Muscle layer of duodenum (tissue), 2 donors: ENCODE results near the gene NCR2.

Experiments
- H3K27ac ChIP-seq: one replicate; pipeline ENCODE4 v1.7.0; 2013; ENCODE audit warnings: mild to moderate bottlenecking, low read length
- H3K27me3 ChIP-seq: one replicate; pipeline ENCODE4 v1.7.0; 2013; ENCODE audit warnings: low read depth, mild to moderate bottlenecking, control low read depth, low read length
- H3K36me3 ChIP-seq, 2 donors: one replicate each; pipeline ENCODE4 v1.7.0; 2013; ENCODE audit warnings: low read length in 2 of 2, control low read depth in 1 of 2, mild to moderate bottlenecking in 1 of 2; ENCODE audit not compliant: insufficient read depth in 2 of 2, control insufficient read depth in 1 of 2
- H3K4me1 ChIP-seq, 2 donors: one replicate each; pipeline ENCODE4 v1.7.0; 2013; ENCODE audit warnings: low read length in 2 of 2, mild to moderate bottlenecking in 2 of 2, control low read depth in 1 of 2, moderate library complexity in 1 of 2; ENCODE audit not compliant: insufficient read depth in 2 of 2, control insufficient read depth in 1 of 2
- H3K4me3 ChIP-seq, 2 donors: one replicate each; pipeline ENCODE4 v1.7.0; 2013; ENCODE audit warnings: low read length in 2 of 2, low read depth in 1 of 2, mild to moderate bottlenecking in 1 of 2
- H3K9me3 ChIP-seq, 2 donors: one replicate each; pipeline ENCODE4 v1.7.0; 2013; ENCODE audit warnings: low read length in 2 of 2, control low read depth in 1 of 2, mild to moderate bottlenecking in 1 of 2; ENCODE audit not compliant: control insufficient read depth in 1 of 2
- donor health status: healthy.

Gene NCR2

GRCh38 chr6:41332241-41332640 is 3.2 kb upstream of the NCR2 start:
- Histone ChIP-seq H3K27me3 (no peaks in the 10 kb centered on the region), H3K27ac (no peak overlapping the region), H3K9me3 (no peaks in the 10 kb centered on the region), H3K4me1 (no peaks in the 10 kb centered on the region), H3K4me3 (no peak overlapping the region), H3K36me3 (no peaks in the 10 kb centered on the region)

DNA sequence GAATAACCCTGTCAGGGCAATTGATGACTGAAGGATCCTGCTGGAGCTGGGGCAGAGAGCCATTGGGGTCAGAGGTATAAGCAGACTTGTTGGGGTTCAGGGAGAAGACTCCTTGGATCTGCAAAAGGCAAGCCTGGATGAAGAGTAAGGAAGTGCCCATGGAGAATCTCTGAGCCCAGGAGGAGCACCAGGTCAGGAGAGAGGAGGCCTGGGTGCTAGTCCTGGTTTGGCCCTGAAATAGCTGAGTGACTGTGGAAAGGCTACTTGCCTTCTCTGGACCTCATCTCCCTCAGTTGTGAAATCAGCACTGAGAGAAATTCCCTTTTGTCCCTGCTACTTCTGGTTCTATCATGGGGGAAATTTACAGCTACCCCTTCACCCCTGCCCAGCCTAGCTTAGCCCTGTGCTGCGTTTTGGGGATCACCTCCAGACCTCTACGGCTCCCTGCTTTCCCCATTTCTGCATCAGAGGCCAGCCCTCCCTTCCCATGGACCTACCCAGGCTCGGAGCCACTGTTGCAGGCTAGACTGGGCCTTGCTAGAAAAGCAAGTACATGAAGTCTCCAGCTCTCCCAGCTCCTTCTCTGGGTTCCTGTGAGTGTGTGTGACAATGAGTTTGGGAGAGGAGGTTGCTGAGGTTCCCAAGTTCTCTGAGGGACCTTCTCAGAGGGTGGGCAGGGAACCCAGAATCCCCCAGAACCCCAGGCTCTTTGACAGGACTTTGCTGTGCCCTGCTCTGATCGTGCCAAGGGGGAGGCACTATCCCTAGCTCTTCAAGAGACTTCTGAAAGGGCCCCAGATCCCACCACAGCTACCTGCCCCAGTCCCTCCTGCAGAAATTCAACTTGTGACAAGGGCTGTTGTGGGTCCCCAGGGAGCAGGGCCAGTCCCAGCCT is 2.3 kb upstream of the NCR2 start:
- Histone ChIP-seq H3K36me3 (no peaks in the 10 kb centered on the region), H3K27me3 (no peaks in the 10 kb centered on the region), H3K27ac (no peak overlapping the region), H3K9me3 (no peaks in the 10 kb centered on the region), H3K4me1 (no peaks in the 10 kb centered on the region), H3K4me3 (no peak overlapping the region)

GRCh38 chr6:41334482-41335040 is 847 bp upstream of the NCR2 start:
- Histone ChIP-seq H3K27me3 (no peaks in the 10 kb centered on the region), H3K27ac (no peak overlapping the region), H3K4me3 (no peak overlapping the region), H3K36me3 (no peaks in the 10 kb centered on the region), H3K4me1 (no peaks in the 10 kb centered on the region), H3K9me3 (no peaks in the 10 kb centered on the region)

DNA sequence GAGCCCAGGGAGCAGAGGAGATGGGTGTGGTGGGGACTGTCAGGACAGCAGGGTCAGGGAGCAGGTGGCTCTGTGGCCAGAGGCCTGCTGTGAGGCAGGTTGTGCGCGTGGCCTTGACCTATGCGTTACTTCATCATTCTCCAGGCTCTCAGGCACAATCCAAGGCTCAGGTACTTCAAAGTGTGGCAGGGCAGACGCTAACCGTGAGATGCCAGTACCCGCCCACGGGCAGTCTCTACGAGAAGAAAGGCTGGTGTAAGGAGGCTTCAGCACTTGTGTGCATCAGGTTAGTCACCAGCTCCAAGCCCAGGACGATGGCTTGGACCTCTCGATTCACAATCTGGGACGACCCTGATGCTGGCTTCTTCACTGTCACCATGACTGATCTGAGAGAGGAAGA is 535 bp downstream of the NCR2 start:
- no peaks in the 10 kb centered on the region for H3K4me1 ChIP-seq
- no peak overlapping the region for H3K27ac ChIP-seq
- H3K36me3 ChIP-seq: no peaks in the 10 kb centered on the region
- H3K4me3 ChIP-seq: no peak overlapping the region
- no peaks in the 10 kb centered on the region for H3K27me3 ChIP-seq
- H3K9me3 ChIP-seq: no peaks in the 10 kb centered on the region

- H3K27me3 ChIP-seq: no peaks in the 10 kb centered on the region
- no peak overlapping the region for H3K27ac ChIP-seq
- H3K4me1 ChIP-seq: no peaks in the 10 kb centered on the region
- no peaks in the 10 kb centered on the region for H3K36me3 ChIP-seq
- no peaks in the 10 kb centered on the region for H3K9me3 ChIP-seq
- no peak overlapping the region for H3K4me3 ChIP-seq
Measured at GRCh38 chr6:41336824-41337223, 1.4 kb downstream of the NCR2 start.

DNA sequence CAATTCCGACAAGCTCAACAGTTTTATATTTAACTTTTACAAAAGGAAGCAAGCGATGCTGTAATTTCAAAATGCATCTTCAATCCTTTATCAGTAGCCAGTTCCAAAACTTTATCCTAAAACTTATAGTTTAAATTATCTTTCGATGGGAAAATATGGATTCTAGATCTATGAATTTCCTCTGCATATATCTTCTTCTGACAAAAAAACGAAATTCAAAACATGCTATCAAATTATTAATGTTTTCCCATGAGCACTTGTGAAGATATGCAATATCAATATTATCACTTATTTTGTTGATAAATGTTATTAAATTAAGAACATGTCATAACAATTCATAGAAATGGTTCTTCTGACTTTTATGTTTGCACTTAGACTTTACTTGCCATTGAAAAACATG is 2.3 kb downstream of the NCR2 start:
- Histone ChIP-seq H3K9me3 (no peaks in the 10 kb centered on the region), H3K4me3 (no peak overlapping the region), H3K27me3 (no peaks in the 10 kb centered on the region)

DNA sequence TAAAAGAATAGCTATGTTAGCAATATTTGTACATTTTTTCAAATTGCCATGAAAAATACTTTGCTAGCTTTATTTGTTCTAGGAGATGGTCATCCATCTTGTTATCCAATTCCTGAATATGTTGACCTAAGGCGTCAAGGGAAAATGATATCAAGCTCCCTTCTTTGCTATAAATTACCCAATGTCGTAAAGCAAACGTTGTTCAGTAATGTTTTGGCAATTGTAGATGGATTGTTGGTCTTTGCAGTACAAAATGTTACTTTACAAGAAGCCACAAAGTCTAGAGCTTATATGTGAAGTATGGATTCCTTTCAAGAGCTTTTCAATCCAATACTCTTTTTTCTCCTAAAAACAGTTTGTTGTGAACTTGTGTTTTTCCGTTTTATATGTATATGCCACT is 3.3 kb downstream of the NCR2 start:
- H3K27me3 ChIP-seq: no peaks in the 10 kb centered on the region
- no peak overlapping the region for H3K4me3 ChIP-seq
- no peak overlapping the region for H3K27ac ChIP-seq
- H3K36me3 ChIP-seq: no peaks in the 10 kb centered on the region
- H3K9me3 ChIP-seq: no peaks in the 10 kb centered on the region
- H3K4me1 ChIP-seq: no peaks in the 10 kb centered on the region

More for the DNA sequence above, 2.3 kb downstream of the NCR2 start:
- Histone ChIP-seq H3K4me1 (no peaks in the 10 kb centered on the region), H3K27ac (no peak overlapping the region), H3K36me3 (no peaks in the 10 kb centered on the region)

DNA sequence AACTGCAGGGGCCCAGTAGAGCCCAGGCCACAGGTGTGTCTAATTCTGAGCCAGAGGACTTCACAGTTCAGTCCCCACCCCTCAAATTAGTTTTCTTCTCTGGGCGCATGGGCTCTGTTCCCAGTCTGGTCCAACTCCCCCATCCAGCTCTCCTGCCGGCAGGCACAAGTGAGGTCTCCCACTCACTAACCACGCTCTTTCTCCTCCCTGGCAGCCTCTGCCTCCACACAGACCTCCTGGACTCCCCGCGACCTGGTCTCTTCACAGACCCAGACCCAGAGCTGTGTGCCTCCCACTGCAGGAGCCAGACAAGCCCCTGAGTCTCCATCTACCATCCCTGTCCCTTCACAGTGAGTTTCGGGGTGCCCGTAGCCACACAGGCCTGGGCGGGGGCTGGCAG is 6.2 kb downstream of the NCR2 start:
- no peak overlapping the region for H3K4me3 ChIP-seq
- H3K36me3 ChIP-seq: no peaks in the 10 kb centered on the region
- H3K9me3 ChIP-seq: no peaks in the 10 kb centered on the region
- H3K4me1 ChIP-seq: no peaks in the 10 kb centered on the region
- H3K27ac ChIP-seq: no peak overlapping the region
- H3K27me3 ChIP-seq: no peaks in the 10 kb centered on the region

GRCh38 chr6:41342241-41342640 is 6.8 kb downstream of the NCR2 start:
- H3K4me1 ChIP-seq: no peaks in the 10 kb centered on the region
- no peaks in the 10 kb centered on the region for H3K36me3 ChIP-seq
- H3K9me3 ChIP-seq: no peaks in the 10 kb centered on the region
- no peak overlapping the region for H3K27ac ChIP-seq
- no peak overlapping the region for H3K4me3 ChIP-seq
- no peaks in the 10 kb centered on the region for H3K27me3 ChIP-seq

DNA sequence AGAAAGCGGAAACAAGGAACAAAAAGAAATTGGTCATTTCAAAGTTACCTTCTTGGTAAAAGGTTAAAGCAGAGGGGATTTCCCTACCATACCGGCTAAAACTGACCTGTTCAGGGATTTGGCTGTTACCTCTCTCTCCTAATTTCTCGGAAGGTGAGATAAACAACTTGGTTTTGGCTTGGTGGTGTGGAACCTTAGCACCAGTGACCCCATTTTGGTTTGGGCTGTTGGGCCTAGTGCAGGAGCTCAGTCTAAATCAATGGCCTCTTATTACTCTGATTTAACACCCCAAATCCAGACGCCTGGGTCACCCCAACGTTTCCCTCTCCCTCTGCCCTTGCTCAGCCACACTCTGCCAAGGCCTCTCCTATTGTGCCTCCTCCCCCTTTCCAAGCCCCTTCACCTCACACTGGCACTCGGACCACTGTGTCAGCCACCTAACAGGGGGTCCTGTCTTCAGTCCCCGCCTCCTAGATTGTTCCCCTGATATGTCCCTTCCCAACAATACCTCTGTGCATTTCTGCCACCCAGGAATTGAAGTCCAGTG is 8.3 kb downstream of the NCR2 start:
- no peak overlapping the region for H3K4me3 ChIP-seq
- H3K9me3 ChIP-seq: peaks cover 4% of the 10 kb centered on the region in 2 donors
- no peaks in the 10 kb centered on the region for H3K27me3 ChIP-seq
- no peaks in the 10 kb centered on the region for H3K36me3 ChIP-seq
- H3K4me1 ChIP-seq: no peaks in the 10 kb centered on the region
- no peak overlapping the region for H3K27ac ChIP-seq

DNA sequence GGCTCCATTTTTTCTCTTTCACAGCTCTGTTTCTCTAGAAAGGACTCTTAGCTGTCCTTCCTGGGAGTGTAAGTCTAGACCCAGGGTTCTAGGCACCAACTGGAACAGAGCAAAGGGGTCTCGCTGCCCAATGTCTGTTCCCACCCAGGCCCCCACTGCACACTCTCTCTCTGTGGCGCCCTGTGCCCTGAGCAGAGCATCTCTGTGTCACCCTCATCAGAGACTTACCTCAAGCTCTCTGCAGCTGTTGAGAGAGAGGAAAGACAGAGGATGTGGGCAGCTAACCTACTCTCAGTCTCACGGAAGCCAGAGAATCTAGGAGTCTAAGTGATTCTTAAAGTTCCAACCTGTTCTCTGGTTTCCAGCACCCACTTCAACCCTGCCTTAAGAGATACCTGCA is 9.5 kb downstream of the NCR2 start:
- peaks cover 4% of the 10 kb centered on the region in 2 donors for H3K9me3 ChIP-seq
- no peak overlapping the region for H3K27ac ChIP-seq
- H3K4me1 ChIP-seq: no peaks in the 10 kb centered on the region
- no peak overlapping the region for H3K4me3 ChIP-seq
- peaks cover 2% of the 10 kb centered on the region for H3K27me3 ChIP-seq
- H3K36me3 ChIP-seq: no peaks in the 10 kb centered on the region
